Esophagus muscularis mucosa (tissue), 4 donors: ENCODE data around the gene PEX11B. TPM values are rescaled to one million over a fixed set of nuclear protein-coding genes. Genes with fewer than 3 reads are reported as not detected.
A peak's percentile ranks its signal among the peaks of the same experiment; 100 is the strongest.

Source experiments
- DNase-seq: peaks from one replicate; pipeline ENCODE4 v3.0.0-alpha.2; 2017; ENCODE audit errors: extremely low spot score
- H3K27ac ChIP-seq, 4 donors: fragments of 200-600 bp; sonication (generic); replicated peaks in 1 of 4; 1 replicate in 3 of 4; 2 replicates in 1 of 4; pipeline ENCODE4 v1.5.1; 2016 to 2019; ENCODE audit warnings: mild to moderate bottlenecking in 1 of 4
- H3K27me3 ChIP-seq, 4 donors: fragments of 200-600 bp; sonication (generic); one replicate each; pipeline versions ENCODE4 v1.5.1 to v1.6.0; 2016 to 2019
- H3K36me3 ChIP-seq, 4 donors: fragments of 200-600 bp; sonication (generic); one replicate each; pipeline ENCODE4 v1.5.1; 2016 to 2019
- H3K4me1 ChIP-seq, 4 donors: fragments of 200-600 bp; sonication (generic); one replicate each; pipeline ENCODE4 v1.5.1; 2016 to 2019
- H3K4me3 ChIP-seq, 4 donors: fragments of 200-600 bp; sonication (generic); 1 replicate in 2 of 4; 2 replicates in 2 of 4; pipeline ENCODE4 v1.5.1; 2016 to 2019; ENCODE audit warnings: mild to moderate bottlenecking in 4 of 4, moderate library complexity in 1 of 4
- H3K9me3 ChIP-seq, 4 donors: fragments of 200-600 bp; sonication (generic); 1 replicate in 3 of 4; 2 replicates in 1 of 4; pipeline ENCODE4 v1.5.1; 2016 to 2019
- CTCF ChIP-seq, 3 experiments: fragments of 200-600 bp in 2 of 3; fragments of 450-650 bp in 1 of 3; sonication (generic) in 2 of 3; IDR thresholded peaks; one replicate each; pipeline ENCODE4 v1.5.1; 2017 to 2019; ENCODE audit warnings: antibody characterized with exemption in 3 of 3, mild to moderate bottlenecking in 2 of 3, moderate library complexity in 1 of 3
- EP300 ChIP-seq: sonication (generic); formaldehyde crosslinking; IDR thresholded peaks from one replicate; pipeline ENCODE4 v1.6.1; 2017; ENCODE audit warnings: antibody characterized with exemption
- POLR2A ChIP-seq: fragments of 450-650 bp; IDR thresholded peaks from one replicate; pipeline ENCODE4 v1.6.1; 2017; ENCODE audit warnings: antibody characterized with exemption, moderate library complexity, mild to moderate bottlenecking, low read depth
- POLR2AphosphoS5 ChIP-seq, 2 donors: sonication (generic); formaldehyde crosslinking; IDR thresholded peaks; one replicate each; pipeline ENCODE4 v1.6.1; 2017; ENCODE audit warnings: antibody characterized with exemption in 2 of 2
- WGBS: methylation state at CpG from one replicate; pipeline ENCODE4 v1.1.5; 2018; 5-methylcytosine and 5-hydroxymethylcytosine counted together
- intact Hi-C: fragments of 100-400 bp; cut with DNase I; formaldehyde crosslinking; loops from one replicate; pipeline ENCODE4 v1.15.1; 2023
- total RNA-seq, 4 donors: library from RNA; depleted of rRNA; stranded (reverse); fragments of >200 nt; gene quantifications; one replicate each; pipeline versions ENCODE4 v1.1.0 to v1.2.1, GENCODE V29; 2016

PEX11B gene
- total RNA-seq, 4 donors from 2014 or later: 18.3 to 21.2 (median 20.0) TPM

- Histone ChIP-seq H3K27ac (no peak overlapping the region), H3K4me3 (no peak overlapping the region), H3K9me3 (no peaks in the 10 kb centered on the region), H3K4me1 (no peaks in the 10 kb centered on the region), H3K36me3 (no peaks in the 10 kb centered on the region), H3K27me3 (no peaks in the 10 kb centered on the region)
- TF ChIP-seq POLR2AphosphoS5 (IDR thresholded peaks at IDR 0.05): no peak
- no peak for TF ChIP-seq POLR2A
- TF ChIP-seq EP300: no peak
- TF ChIP-seq CTCF (IDR thresholded peaks at IDR 0.05): no peak
- intact Hi-C loops: no loop called here
- DNase-seq: no peak
- 93% methylated on average over 12 of the region's 12 CpGs for WGBS
Measured at GRCh38 chr1:145901312-145902021, 17.1 kb downstream of the PEX11B start.

- Histone ChIP-seq H3K36me3 (no peaks in the 10 kb centered on the region), H3K4me3 (no peak overlapping the region), H3K27ac (no peak overlapping the region), H3K27me3 (no peaks in the 10 kb centered on the region), H3K9me3 (no peaks in the 10 kb centered on the region), H3K4me1 (no peaks in the 10 kb centered on the region)
- no peak for DNase-seq
- TF ChIP-seq POLR2A (no peak), EP300 (no peak), POLR2AphosphoS5 (IDR thresholded peaks at IDR 0.05) (no peak), CTCF (IDR thresholded peaks at IDR 0.05) (no peak)
- WGBS: 90% methylated on average over 5 of the region's 5 CpGs
- intact Hi-C loops: no loop called here
Measured at GRCh38 chr1:145898756-145899155, 19.8 kb downstream of the PEX11B start.

GRCh38 chr1:145897969-145898368 is 20.5 kb downstream of the PEX11B start:
- H3K4me1 ChIP-seq: peaks cover 1 to 3% (median 2%) of the 10 kb centered on the region in 4 donors
- 92% methylated on average over 1 of the region's 1 CpG for WGBS
- no peak for TF ChIP-seq EP300
- no peak for TF ChIP-seq POLR2AphosphoS5 (IDR thresholded peaks at IDR 0.05)
- H3K9me3 ChIP-seq: no peaks in the 10 kb centered on the region
- H3K36me3 ChIP-seq: no peaks in the 10 kb centered on the region
- no peak for DNase-seq
- H3K27me3 ChIP-seq: no peaks in the 10 kb centered on the region
- intact Hi-C loops: loop anchor here (1.0 kb wide), 1 partner anchor 8 kb away; no protein-coding TSS in a partner anchor
- H3K27ac ChIP-seq: no peak overlapping the region
- H3K4me3 ChIP-seq: no peak overlapping the region

- no peak for TF ChIP-seq EP300
- TF ChIP-seq CTCF (IDR thresholded peaks at IDR 0.05): no peak
- TF ChIP-seq POLR2AphosphoS5 (IDR thresholded peaks at IDR 0.05): no peak
- TF ChIP-seq POLR2A: no peak
- no peak for DNase-seq
- WGBS: 100% methylated on average over 1 of the region's 1 CpG
- no peak overlapping the region for H3K4me3 ChIP-seq
- no peaks in the 10 kb centered on the region for H3K36me3 ChIP-seq
- no peaks in the 10 kb centered on the region for H3K9me3 ChIP-seq
- intact Hi-C loops: no loop called here
- H3K27me3 ChIP-seq: no peaks in the 10 kb centered on the region
- H3K4me1 ChIP-seq: peaks cover 21 to 25% (median 23%) of the 10 kb centered on the region in 4 donors
- H3K27ac ChIP-seq: no peak overlapping the region
Measured at GRCh38 chr1:145895471-145895870, 23.0 kb downstream of the PEX11B start.

- no peak for DNase-seq
- intact Hi-C loops: no loop called here
- TF ChIP-seq POLR2A (no peak), POLR2AphosphoS5 (IDR thresholded peaks at IDR 0.05) (no peak), EP300 (no peak), CTCF (IDR thresholded peaks at IDR 0.05) (no peak)
- H3K9me3 ChIP-seq: no peaks in the 10 kb centered on the region
- H3K4me3 ChIP-seq: no peak overlapping the region
- H3K36me3 ChIP-seq: no peaks in the 10 kb centered on the region
- H3K27me3 ChIP-seq: no peaks in the 10 kb centered on the region
- H3K27ac ChIP-seq: peak overlapping the region in 3 of 4 donors; percentile 76 to 84 (median 78)
- WGBS: 91% methylated on average over 7 of the region's 7 CpGs
- peaks cover 21 to 25% (median 23%) of the 10 kb centered on the region in 4 donors for H3K4me1 ChIP-seq
Measured at GRCh38 chr1:145893306-145894055, 25.0 kb downstream of the PEX11B start.
